ENCODE results near the gene RASGRF1.

- no peak for TF ChIP-seq POLR2A (IDR thresholded peaks at IDR 0.05)
- no peak for TF ChIP-seq CTCF (IDR thresholded peaks at IDR 0.05)
Observed at GRCh38 chr15:79051029-79051428, 39.6 kb downstream of the RASGRF1 start.
